Activated T-helper 1 cell treated with Interleukin-2 at 50 U/mL for 16 hours (primary cell): ENCODE data around the gene RTN3.
"Not testable (repeated sequence)": the region's sequence is repeated elsewhere in the genome, so short reads cannot be mapped to it uniquely, and the experiment has no call there.

Experiments
- DNase-seq: peaks from one replicate; pipeline ENCODE4 v3.0.0-alpha.2; 2020; ENCODE audit warnings: low read depth

The RTN3 gene, protein sequence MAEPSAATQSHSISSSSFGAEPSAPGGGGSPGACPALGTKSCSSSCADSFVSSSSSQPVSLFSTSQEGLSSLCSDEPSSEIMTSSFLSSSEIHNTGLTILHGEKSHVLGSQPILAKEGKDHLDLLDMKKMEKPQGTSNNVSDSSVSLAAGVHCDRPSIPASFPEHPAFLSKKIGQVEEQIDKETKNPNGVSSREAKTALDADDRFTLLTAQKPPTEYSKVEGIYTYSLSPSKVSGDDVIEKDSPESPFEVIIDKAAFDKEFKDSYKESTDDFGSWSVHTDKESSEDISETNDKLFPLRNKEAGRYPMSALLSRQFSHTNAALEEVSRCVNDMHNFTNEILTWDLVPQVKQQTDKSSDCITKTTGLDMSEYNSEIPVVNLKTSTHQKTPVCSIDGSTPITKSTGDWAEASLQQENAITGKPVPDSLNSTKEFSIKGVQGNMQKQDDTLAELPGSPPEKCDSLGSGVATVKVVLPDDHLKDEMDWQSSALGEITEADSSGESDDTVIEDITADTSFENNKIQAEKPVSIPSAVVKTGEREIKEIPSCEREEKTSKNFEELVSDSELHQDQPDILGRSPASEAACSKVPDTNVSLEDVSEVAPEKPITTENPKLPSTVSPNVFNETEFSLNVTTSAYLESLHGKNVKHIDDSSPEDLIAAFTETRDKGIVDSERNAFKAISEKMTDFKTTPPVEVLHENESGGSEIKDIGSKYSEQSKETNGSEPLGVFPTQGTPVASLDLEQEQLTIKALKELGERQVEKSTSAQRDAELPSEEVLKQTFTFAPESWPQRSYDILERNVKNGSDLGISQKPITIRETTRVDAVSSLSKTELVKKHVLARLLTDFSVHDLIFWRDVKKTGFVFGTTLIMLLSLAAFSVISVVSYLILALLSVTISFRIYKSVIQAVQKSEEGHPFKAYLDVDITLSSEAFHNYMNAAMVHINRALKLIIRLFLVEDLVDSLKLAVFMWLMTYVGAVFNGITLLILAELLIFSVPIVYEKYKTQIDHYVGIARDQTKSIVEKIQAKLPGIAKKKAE

DNA sequence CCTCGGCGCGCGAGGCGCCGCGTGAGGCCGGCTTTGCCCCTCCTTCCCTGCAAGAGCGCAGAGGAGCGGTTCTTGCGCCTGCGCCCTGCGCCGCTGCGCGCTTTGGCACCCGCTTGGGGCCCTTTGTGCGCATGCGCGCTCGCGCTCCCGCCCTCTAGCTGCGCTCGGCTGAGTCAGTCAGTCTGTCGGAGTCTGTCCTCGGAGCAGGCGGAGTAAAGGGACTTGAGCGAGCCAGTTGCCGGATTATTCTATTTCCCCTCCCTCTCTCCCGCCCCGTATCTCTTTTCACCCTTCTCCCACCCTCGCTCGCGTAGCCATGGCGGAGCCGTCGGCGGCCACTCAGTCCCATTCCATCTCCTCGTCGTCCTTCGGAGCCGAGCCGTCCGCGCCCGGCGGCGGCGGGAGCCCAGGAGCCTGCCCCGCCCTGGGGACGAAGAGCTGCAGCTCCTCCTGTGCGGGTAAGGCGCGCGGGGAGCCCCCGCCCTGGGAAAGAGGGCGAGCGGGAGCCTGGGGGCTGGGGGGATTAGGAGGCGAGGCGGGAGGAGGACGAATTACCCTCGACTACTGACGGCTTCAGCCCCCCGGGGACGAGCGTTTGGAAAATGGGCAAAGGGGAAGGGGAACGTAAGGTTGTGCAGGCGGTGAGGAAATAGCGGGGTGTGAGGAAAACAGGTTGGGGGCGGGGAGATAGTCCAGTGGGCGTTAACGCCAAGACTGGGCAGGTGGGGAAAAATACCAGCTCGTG lies at the start of gene RTN3:
RTN3 (plus strand) TSS at position 180 of the 745 bp plus-strand sequence; CDS start at position 317, 137 bp downstream.
- DNase-seq, result peak; percentile 100

GRCh38 chr11:63635762-63636465 lies 45.4 kb upstream of the RTN3 start:
- DNase-seq, result peak; percentile 29

GRCh38 chr11:63638436-63638835 lies 42.9 kb upstream of the RTN3 start:
- not testable (repeated sequence) for DNase-seq

GRCh38 chr11:63639199-63639832 lies 42.0 kb upstream of the RTN3 start:
- DNase-seq, result no peak

DNA sequence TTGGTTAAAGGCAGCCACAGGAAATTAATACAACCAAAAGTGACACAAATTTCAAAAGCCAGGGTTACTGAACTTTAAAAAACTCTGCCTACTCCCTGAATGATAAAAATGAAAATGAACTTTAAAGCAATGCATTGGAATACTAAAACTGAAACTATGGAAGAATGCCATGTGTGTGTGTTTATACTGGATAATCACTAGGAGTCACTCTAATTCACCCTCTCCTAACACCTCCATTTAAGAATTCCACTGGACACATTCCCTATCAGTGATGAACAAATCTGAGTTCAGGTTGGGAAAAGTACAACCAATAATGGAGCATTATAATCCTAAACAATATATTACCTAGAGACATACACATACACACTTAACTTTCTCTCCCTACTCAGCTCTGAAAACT lies 39.6 kb upstream of the RTN3 start:
- DNase-seq, result no peak

DNA sequence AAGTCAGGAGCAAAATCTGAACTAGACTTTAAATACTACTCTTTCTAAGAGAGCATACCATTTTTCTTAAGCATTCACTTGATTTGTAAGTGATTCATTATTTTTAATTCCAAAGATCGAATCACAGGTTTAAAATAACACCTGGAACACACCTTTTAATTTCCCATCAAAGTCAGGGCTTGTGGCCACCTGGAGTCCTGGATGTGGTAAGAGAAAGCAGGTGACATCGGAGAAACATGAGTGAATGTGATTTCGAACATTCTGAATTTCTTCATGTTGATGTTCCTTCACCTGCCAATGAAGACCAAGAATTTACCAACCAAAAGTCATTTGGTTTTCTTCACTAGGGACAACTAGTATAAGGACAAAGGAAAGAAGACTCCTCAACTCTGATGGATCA lies 38.1 kb upstream of the RTN3 start:
- no peak for DNase-seq

DNA sequence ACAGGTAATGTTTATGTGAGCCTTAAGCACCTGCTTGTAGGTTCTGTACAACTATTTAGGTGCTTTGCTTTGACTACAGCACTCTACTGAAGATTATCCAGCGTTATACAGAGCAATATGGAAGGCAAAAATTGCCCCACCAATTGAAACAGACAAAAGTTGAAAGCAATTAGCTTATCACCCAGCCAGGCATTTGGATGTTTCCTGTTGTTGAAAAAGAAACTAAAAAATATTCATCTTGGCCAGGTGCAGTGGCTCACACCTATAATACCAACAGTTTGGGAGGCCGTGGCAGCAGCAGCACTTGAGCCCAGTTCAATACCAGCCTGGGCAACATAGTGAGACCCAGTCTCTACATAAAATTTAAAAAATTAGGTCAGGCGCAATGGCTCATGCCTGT lies 28.6 kb upstream of the RTN3 start:
- no peak for DNase-seq

- DNase-seq, result no peak
Observed at GRCh38 chr11:63660972-63661371, 20.3 kb upstream of the RTN3 start.

GRCh38 chr11:63663809-63664208 lies 17.5 kb upstream of the RTN3 start:
- DNase-seq, result no peak

DNA sequence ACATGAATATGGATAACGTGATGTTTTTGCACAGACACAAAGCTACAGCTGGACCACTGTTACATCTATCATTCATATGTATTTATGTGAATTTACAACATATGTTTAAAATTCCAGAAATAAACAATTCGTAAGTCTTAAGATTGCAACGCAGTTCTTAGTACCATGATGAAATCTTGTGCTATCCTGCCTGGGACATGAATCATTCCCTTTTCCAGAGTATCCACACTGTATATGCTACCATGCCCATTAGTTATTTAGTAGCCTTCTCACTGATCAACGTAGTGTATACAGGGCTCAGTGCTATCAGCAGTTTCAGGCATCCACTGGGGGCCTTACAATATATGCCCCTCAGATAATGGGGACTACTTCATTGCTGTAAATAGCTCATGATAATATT lies 14.4 kb upstream of the RTN3 start:
- DNase-seq, result no peak

- DNase-seq, result no peak
Observed at GRCh38 chr11:63667995-63668795, 13.1 kb upstream of the RTN3 start.

DNA sequence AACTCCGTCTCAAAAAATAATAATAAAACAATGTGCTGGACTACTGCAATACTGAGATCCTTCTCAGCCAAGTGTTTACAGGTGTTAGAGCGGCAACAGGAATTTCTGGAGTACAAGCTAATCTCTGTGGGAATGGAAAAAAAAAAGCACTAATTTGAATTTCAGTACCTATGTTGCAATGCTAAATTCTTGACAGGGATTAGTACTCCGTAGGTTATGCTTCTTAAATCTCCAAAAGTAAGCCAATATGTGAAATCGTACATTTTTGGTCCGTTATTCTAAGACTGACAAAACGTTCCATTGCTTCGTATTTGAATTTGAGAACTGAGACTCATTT lies 11.2 kb upstream of the RTN3 start:
- DNase-seq, result no peak

DNA sequence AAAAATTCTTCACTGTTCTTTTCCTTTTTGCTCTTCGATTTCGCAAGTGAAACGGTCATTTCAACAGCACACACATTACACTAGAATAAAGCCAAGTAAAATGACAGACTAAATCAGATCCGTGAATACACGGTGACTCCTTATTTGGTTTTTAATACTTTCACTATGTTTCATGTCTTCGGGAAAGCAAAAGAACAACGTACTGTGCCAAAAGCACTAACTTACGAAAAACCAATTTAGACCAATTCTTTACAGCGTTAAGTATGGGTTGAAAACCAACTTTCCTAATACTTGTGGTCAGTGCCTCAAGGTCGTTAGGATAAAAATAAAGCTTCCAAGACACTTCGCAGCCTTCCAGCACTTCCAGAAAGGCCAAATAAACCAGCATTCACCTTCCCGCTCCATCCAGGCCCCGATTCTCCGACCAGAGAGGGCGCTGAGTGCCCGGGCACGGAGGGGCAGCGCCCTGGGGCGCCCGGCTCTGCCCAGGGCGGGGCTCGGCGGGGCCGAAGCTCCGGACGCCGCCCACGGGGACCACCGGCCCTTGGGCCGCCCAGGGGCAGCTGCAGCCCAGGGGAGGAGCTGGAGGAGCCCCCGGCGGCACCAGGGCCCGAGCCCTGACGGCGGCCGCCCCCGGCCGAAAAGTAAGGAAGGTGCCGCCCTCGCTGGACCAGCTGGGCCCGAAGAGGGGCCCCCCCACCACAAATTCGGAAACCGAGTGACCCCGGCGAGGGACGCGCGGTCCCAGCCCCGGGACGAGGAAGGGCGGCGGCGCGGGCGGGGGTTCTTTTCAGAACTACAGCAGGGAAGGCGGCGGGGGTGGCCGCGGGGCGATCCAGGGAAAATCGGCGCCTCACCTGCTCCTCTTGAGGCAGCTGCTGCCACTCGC lies 10.6 kb upstream of the RTN3 start:
- peak; percentile 15 for DNase-seq

- DNase-seq, result peak; percentile 91
Observed at GRCh38 chr11:63671322-63672155, 9.8 kb upstream of the RTN3 start, which contains the start of gene ATL3. Gene ATL3 (minus strand): TSS chr11:63671376. CDS start chr11:63671335, 41 bp downstream.

- DNase-seq, result no peak
Observed at GRCh38 chr11:63672156-63672463, 9.2 kb upstream of the RTN3 start.

DNA sequence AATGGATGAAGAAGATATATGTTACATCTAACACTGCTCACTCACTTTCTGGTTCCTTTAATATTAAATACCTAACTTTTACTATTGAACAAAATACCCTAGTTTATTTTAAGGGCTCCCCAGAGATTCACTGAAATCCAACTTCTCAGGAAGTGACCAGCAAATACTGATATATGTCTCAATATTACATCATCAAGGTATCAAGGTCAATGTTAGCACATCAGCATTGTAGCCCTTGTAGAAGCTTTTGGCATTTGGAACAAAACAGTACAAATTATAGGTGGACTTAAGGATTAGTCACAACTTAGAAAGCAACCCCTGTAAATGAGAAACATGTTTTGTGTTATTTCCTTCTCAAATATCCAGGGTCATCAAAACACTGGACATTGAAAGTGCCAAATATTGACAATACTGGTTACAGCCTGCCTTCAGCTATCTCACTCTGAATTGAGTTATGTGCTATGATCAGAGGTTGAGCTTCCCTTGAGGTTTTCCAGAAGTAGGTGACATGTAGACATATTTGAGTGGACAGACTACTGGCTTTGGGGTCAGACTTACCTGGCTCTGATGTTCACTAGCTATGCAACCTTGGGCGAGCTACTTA lies 8.3 kb upstream of the RTN3 start:
- DNase-seq, result no peak

DNA sequence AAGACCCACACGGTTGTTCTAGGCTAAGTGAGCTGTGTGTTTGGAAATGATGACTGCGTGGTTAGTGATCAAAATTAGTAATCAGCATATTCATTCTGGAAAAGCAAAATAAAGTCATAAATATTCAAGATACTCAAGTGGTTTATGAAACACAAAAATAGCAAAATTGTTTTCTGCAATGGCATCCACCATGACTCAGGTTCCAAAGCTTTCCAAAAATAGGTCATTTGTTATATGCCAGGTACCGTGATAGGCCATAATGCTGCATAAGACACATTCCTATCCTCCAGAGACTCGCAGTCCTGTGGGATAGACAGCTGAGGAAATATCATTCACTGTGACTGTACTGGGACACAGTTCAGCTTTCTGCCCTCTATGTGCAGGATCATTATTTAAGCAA lies 7.7 kb upstream of the RTN3 start:
- no peak for DNase-seq

GRCh38 chr11:63680834-63681320 lies 423 bp upstream of the RTN3 start:
- no peak for DNase-seq
